Measurements from ENCODE around the gene RGS3. TPM values are rescaled to one million over a fixed set of nuclear protein-coding genes. Genes with fewer than 3 reads are reported as not detected.

RGS3 gene
- total and polyA plus RNA-seq, 2 of the 13 experiments (the other 11 are each of a cell fraction or from before 2014, with no cell fraction given), result 17.1 to 28.8 TPM

DNA sequence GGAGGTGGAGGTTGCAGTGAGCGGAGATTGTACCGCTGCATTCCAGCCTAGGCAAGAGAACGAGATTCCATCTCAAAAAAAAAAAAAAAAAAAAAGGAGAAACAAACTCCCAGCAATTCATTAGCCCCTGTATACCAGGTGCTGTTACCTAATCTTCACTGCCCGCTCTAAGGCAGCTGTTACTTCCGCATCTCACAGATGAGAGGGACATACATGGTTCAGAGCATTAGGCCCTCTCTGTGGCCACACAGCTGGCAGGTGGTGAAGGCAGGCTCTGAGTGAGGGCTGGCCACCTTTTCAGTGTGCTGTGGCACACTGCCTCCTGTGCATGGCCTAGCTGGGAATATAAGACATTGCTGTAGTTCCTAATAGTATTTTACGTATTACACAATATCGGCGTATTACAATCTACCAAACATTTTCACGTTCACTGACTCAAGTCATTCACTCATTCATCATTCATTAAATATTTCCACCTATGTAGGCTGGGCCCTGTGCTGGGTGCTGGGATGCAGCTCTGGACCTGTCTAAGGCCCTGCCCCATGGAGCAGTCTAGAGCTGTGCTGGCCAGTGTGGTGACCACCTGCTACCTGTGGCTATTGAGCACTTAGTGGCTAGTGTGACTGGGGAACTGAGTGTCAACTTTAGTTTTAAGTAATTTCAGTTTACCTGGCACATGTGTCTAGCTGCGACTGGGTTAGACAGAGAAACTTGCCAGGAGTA is 35.8 kb downstream of the RGS3 start:
- Histone ChIP-seq H3K9ac (ENCODE audit: insufficient read depth, low read depth, low read length) (no peak overlapping the region), H3K79me2 (ENCODE audit: insufficient read depth, low read length) (no peaks in the 10 kb centered on the region), H4K20me1 (ENCODE audit: insufficient read depth, low read length) (no peaks in the 10 kb centered on the region), H3K9me3 (ENCODE audit: low read length) (no peaks in the 10 kb centered on the region), H3K4me3 (replicated peaks in 1 of 3; ENCODE audit: insufficient read depth in 1 of 3, low read depth in 2 of 3, low read length in 3 of 3) (no peak overlapping the region), H3K4me1 (ENCODE audit: insufficient read depth, low read length) (peaks cover 28% of the 10 kb centered on the region), H3K27ac (ENCODE audit: extremely low read length, insufficient read depth, low read length) (no peak overlapping the region), H2AFZ (ENCODE audit: low read length) (no peak overlapping the region), H3K36me3 (replicated peaks in 1 of 2; ENCODE audit: control insufficient read depth in 1 of 2, insufficient read depth in 2 of 2, low read length in 2 of 2) (peaks cover 3 to 14% of the 10 kb centered on the region in 2 experiments), H3K4me2 (ENCODE audit: low read depth, low read length) (no peak overlapping the region), H3K27me3 (ENCODE audit: control insufficient read depth in 1 of 2, insufficient read depth in 2 of 2, low read length in 2 of 2) (no peaks in the 10 kb centered on the region)
- DNase-seq (ENCODE audit: low spot score) (no peak), FAIRE-seq (no peak), ATAC-seq (no peak)
- POLR2A ChIA-PET, result no interaction called here
- BruUV-seq (replicated peaks), result no TSS peak
- 98% methylated on average over 10 of the region's 10 CpGs for WGBS (ENCODE audit: low lambda C conversion rate)
- CTCF ChIA-PET (ENCODE audit: low intra/inter-chr PET ratio, low total read pairs), result no interaction called here
- in situ Hi-C loops (cut with HindIII; ENCODE audit: extremely low pct_ligation_motif_present, low pct_unique_long_range_greater_than_20kb), result no loop called here
- no peak for TF ChIP-seq ZBTB33 (CRISPR knock-in tag; IDR thresholded peaks at IDR 0.05)
- peak; percentile 18; the same call in 1 of the 2 replicates for TF ChIP-seq CEBPB (IDR thresholded peaks at IDR 0.05; ENCODE audit: borderline replicate concordance, low read depth, low read length)
- intact Hi-C loops (cut with micrococcal nuclease; ENCODE audit: unreplicated experiment), result no loop called here

- in situ Hi-C loops (cut with HindIII; ENCODE audit: extremely low pct_ligation_motif_present, low pct_unique_long_range_greater_than_20kb) (no loop called here), intact Hi-C loops (cut with micrococcal nuclease; ENCODE audit: unreplicated experiment) (no loop called here)
- H4K20me1 ChIP-seq (ENCODE audit: insufficient read depth, low read length), result no peaks in the 10 kb centered on the region
- ChIA-PET CTCF (ENCODE audit: low intra/inter-chr PET ratio, low total read pairs) (no interaction called here), POLR2A (no interaction called here)
- DNase-seq (ENCODE audit: low spot score) (no peak), FAIRE-seq (no peak), ATAC-seq (no peak)
- H2AFZ ChIP-seq (ENCODE audit: low read length), result no peak overlapping the region
- H3K27ac ChIP-seq (ENCODE audit: extremely low read length, insufficient read depth, low read length), result no peak overlapping the region
- H3K4me3 ChIP-seq (replicated peaks in 1 of 3; ENCODE audit: insufficient read depth in 1 of 3, low read depth in 2 of 3, low read length in 3 of 3), result no peak overlapping the region
- H3K36me3 ChIP-seq (replicated peaks in 1 of 2; ENCODE audit: control insufficient read depth in 1 of 2, insufficient read depth in 2 of 2, low read length in 2 of 2), result peaks cover 3 to 14% of the 10 kb centered on the region in 2 experiments
- H3K4me1 ChIP-seq (ENCODE audit: insufficient read depth, low read length), result peaks cover 35% of the 10 kb centered on the region
- H3K27me3 ChIP-seq (ENCODE audit: control insufficient read depth in 1 of 2, insufficient read depth in 2 of 2, low read length in 2 of 2), result no peaks in the 10 kb centered on the region
- H3K4me2 ChIP-seq (ENCODE audit: low read depth, low read length), result no peak overlapping the region
- WGBS (ENCODE audit: low lambda C conversion rate), result 100% methylated on average over 4 of the region's 5 CpGs
- BruUV-seq (replicated peaks), result no TSS peak
- H3K9ac ChIP-seq (ENCODE audit: insufficient read depth, low read depth, low read length), result no peak overlapping the region
- no peaks in the 10 kb centered on the region for H3K9me3 ChIP-seq (ENCODE audit: low read length)
- no peaks in the 10 kb centered on the region for H3K79me2 ChIP-seq (ENCODE audit: insufficient read depth, low read length)
- TF ChIP-seq ZKSCAN1 (IDR thresholded peaks at IDR 0.05; ENCODE audit: low read length) (no peak), POGZ (CRISPR knock-in tag; IDR thresholded peaks at IDR 0.05) (no peak), CSRNP1 (CRISPR knock-in tag; IDR thresholded peaks at IDR 0.05) (no peak), SNAI1 (CRISPR knock-in tag; IDR thresholded peaks at IDR 0.05; ENCODE audit: borderline replicate concordance) (no peak), MNT (IDR thresholded peaks at IDR 0.05) (no peak), MXI1 (IDR thresholded peaks at IDR 0.05; ENCODE audit: borderline replicate concordance, low read depth, low read length) (no peak), GTF3A (CRISPR knock-in tag; conservative IDR thresholded peaks at IDR 0.05) (no peak), ZSCAN30 (CRISPR knock-in tag; IDR thresholded peaks at IDR 0.05) (no peak)
Observed at GRCh38 chr9:113499876-113500497, 36.5 kb downstream of the RGS3 start.
